Measurements from ENCODE around the gene SMARCA2. TPM values are rescaled to one million over a fixed set of nuclear protein-coding genes. Genes with fewer than 3 reads are reported as not detected.
A peak's percentile ranks its signal among the peaks of the same experiment; 100 is the strongest.

The SMARCA2 gene
- total and polyA plus RNA-seq, 2 donors (not counting 1 experiment from before 2014, with no cell fraction given): 75.3 to 250 TPM

- no peak for TF ChIP-seq EZH2 (IDR thresholded peaks at IDR 0.05; ENCODE audit: borderline replicate concordance, insufficient read depth, low read depth, low read length, poor library complexity, severe bottlenecking)
- TF ChIP-seq CTCF (IDR thresholded peaks at IDR 0.05): no peak
- Mint-ChIP-seq H3K27me3 (no peaks in the 10 kb centered on the region), H3K4me1 (peaks cover 61% of the 10 kb centered on the region), H3K27ac (no peak overlapping the region), H3K9me3 (ENCODE audit: insufficient read depth) (no peaks in the 10 kb centered on the region), H3K4me3 (peak overlapping the region; percentile 17)
- H3K9me3 ChIP-seq (ENCODE audit: control extremely low read depth in 1 of 3, control insufficient read depth in 2 of 3, insufficient read depth in 1 of 3, low read length in 2 of 3): no peaks in the 10 kb centered on the region
- no peak overlapping the region for H3K9ac ChIP-seq (ENCODE audit: low read length)
- ATAC-seq (ENCODE audit: low read depth): no peak
- peaks cover 43 to 45% of the 10 kb centered on the region in 2 donors for H3K4me1 ChIP-seq (ENCODE audit: control insufficient read depth in 2 of 2, insufficient read depth in 2 of 2, low read length in 2 of 2)
- no CpG with 5 or more reads among the region's 1 CpG for WGBS (ENCODE audit: insufficient coverage)
- DNase-seq: no peak
- peaks cover 78% of the 10 kb centered on the region for H3K79me2 ChIP-seq (ENCODE audit: control insufficient read depth, insufficient read depth, low read length)
- H3K4me2 ChIP-seq (replicated peaks; ENCODE audit: low read depth, low read length, poor library complexity, severe bottlenecking): peak overlapping the region; percentile 17
- peaks cover 43% of the 10 kb centered on the region for H4K20me1 ChIP-seq (ENCODE audit: control insufficient read depth, insufficient read depth, low read length, poor library complexity, severe bottlenecking)
- no peak overlapping the region for H3K27ac ChIP-seq (ENCODE audit: low read length in 2 of 2)
- peaks cover 0 to 6% of the 10 kb centered on the region in 2 experiments for H3K36me3 ChIP-seq (replicated peaks in 1 of 2; ENCODE audit: control extremely low read depth in 1 of 2, control insufficient read depth in 1 of 2, extremely low read depth in 1 of 2, insufficient read depth in 2 of 2, low read length in 1 of 2)
- no peaks in the 10 kb centered on the region for H3K27me3 ChIP-seq (replicated peaks in 1 of 4; ENCODE audit: control extremely low read depth in 1 of 4, control insufficient read depth in 3 of 4, insufficient read depth in 4 of 4, low read length in 3 of 4)
- ChIA-PET CTCF (no interaction called here), POLR2A (no interaction called here)
- no peak overlapping the region for H3K4me3 ChIP-seq (ENCODE audit: control extremely low read depth in 1 of 5, extremely low read depth in 1 of 5, insufficient read depth in 1 of 5, low read depth in 2 of 5, low read length in 4 of 5)
- intact Hi-C loops (cut with micrococcal nuclease): loop anchor here (5.0 to 10.0 kb wide), 2 partner anchors 138 to 815 kb away; no protein-coding TSS in a partner anchor
- H2AFZ ChIP-seq (ENCODE audit: insufficient read depth, low read depth, low read length, poor library complexity, severe bottlenecking): no peak overlapping the region
These were observed 4.6 kb downstream of the SMARCA2 start for GRCh38 chr9:2019723-2020122.

GRCh38 chr9:2021731-2022130, 6.6 kb downstream of the SMARCA2 start:
- no peak overlapping the region for H3K27ac ChIP-seq (ENCODE audit: low read length in 2 of 2)
- CTCF ChIA-PET: no interaction called here
- POLR2A ChIA-PET: no interaction called here
- Mint-ChIP-seq H3K9me3 (ENCODE audit: insufficient read depth) (no peaks in the 10 kb centered on the region), H3K27me3 (no peaks in the 10 kb centered on the region), H3K4me1 (peaks cover 79% of the 10 kb centered on the region), H3K27ac (no peak overlapping the region), H3K4me3 (peak overlapping the region; percentile 2)
- no peak for DNase-seq
- no peaks in the 10 kb centered on the region for H3K9me3 ChIP-seq (ENCODE audit: control extremely low read depth in 1 of 3, control insufficient read depth in 2 of 3, insufficient read depth in 1 of 3, low read length in 2 of 3)
- TF ChIP-seq CTCF (IDR thresholded peaks at IDR 0.05) (no peak), EZH2 (IDR thresholded peaks at IDR 0.05; ENCODE audit: borderline replicate concordance, insufficient read depth, low read depth, low read length, poor library complexity, severe bottlenecking) (no peak)
- H3K9ac ChIP-seq (ENCODE audit: low read length): no peak overlapping the region
- H4K20me1 ChIP-seq (ENCODE audit: control insufficient read depth, insufficient read depth, low read length, poor library complexity, severe bottlenecking): peaks cover 62% of the 10 kb centered on the region
- H3K4me2 ChIP-seq (replicated peaks; ENCODE audit: low read depth, low read length, poor library complexity, severe bottlenecking): no peak overlapping the region
- no peak for ATAC-seq (ENCODE audit: low read depth)
- peaks cover 62 to 65% of the 10 kb centered on the region in 2 donors for H3K4me1 ChIP-seq (ENCODE audit: control insufficient read depth in 2 of 2, insufficient read depth in 2 of 2, low read length in 2 of 2)
- intact Hi-C loops (cut with micrococcal nuclease): no loop called here
- H2AFZ ChIP-seq (ENCODE audit: insufficient read depth, low read depth, low read length, poor library complexity, severe bottlenecking): no peak overlapping the region
- no peak overlapping the region for H3K4me3 ChIP-seq (ENCODE audit: control extremely low read depth in 1 of 5, extremely low read depth in 1 of 5, insufficient read depth in 1 of 5, low read depth in 2 of 5, low read length in 4 of 5)
- 60% methylated on average over 7 of the region's 7 CpGs for whole genome bisulfite sequencing (ENCODE audit: insufficient coverage)
- H3K27me3 ChIP-seq (replicated peaks in 1 of 4; ENCODE audit: control extremely low read depth in 1 of 4, control insufficient read depth in 3 of 4, insufficient read depth in 4 of 4, low read length in 3 of 4): no peaks in the 10 kb centered on the region
- H3K36me3 ChIP-seq (replicated peaks in 1 of 2; ENCODE audit: control extremely low read depth in 1 of 2, control insufficient read depth in 1 of 2, extremely low read depth in 1 of 2, insufficient read depth in 2 of 2, low read length in 1 of 2): peaks cover 0 to 6% of the 10 kb centered on the region in 2 experiments
- H3K79me2 ChIP-seq (ENCODE audit: control insufficient read depth, insufficient read depth, low read length): peaks cover 92% of the 10 kb centered on the region
